Cortex of kidney (tissue), 1 donor: ENCODE results near the gene NIN.

Experiments
- DNase-seq: peaks from one replicate; lab custom pipeline; 2025; lab: John Stamatoyannopoulos, UW

The NIN gene

GRCh38 chr14:50792634-50793068 is 38.3 kb downstream of the NIN start:
- DNase-seq = no peak

- DNase-seq = no peak
These were observed 38.9 kb downstream of the NIN start for GRCh38 chr14:50792051-50792477.

- no peak for DNase-seq
These were observed 39.8 kb downstream of the NIN start for GRCh38 chr14:50791201-50791600.

- no peak for DNase-seq
These were observed 40.4 kb downstream of the NIN start for GRCh38 chr14:50790589-50790988.

- no peak for DNase-seq
These were observed 44.1 kb downstream of the NIN start for GRCh38 chr14:50786751-50787464.

- no peak for DNase-seq
These were observed 45.4 kb downstream of the NIN start for GRCh38 chr14:50785457-50786063.

- DNase-seq = no peak
These were observed 46.1 kb downstream of the NIN start for GRCh38 chr14:50784683-50785456.

- DNase-seq = no peak
These were observed 47.4 kb downstream of the NIN start for GRCh38 chr14:50783563-50783962.

- no peak for DNase-seq
These were observed 50.6 kb downstream of the NIN start for GRCh38 chr14:50780393-50780792.

GRCh38 chr14:50778721-50779483 is 52.1 kb downstream of the NIN start:
- DNase-seq = no peak

- no peak for DNase-seq
These were observed 54.4 kb downstream of the NIN start for GRCh38 chr14:50776522-50776921.

- no peak for DNase-seq
These were observed 55.6 kb downstream of the NIN start for GRCh38 chr14:50775357-50775756.

- no peak for DNase-seq
These were observed 56.3 kb downstream of the NIN start for GRCh38 chr14:50774542-50775267.

GRCh38 chr14:50773632-50774541 is 57.1 kb downstream of the NIN start:
- DNase-seq = no peak

- no peak for DNase-seq
These were observed 58.5 kb downstream of the NIN start for GRCh38 chr14:50772412-50772811.

- no peak for DNase-seq
These were observed 60.4 kb downstream of the NIN start for GRCh38 chr14:50770586-50770985.

GRCh38 chr14:50769863-50770500 is 61.0 kb downstream of the NIN start:
- no peak for DNase-seq

- DNase-seq = no peak
These were observed 62.3 kb downstream of the NIN start for GRCh38 chr14:50768680-50769079.

GRCh38 chr14:50766338-50766886 is 64.5 kb downstream of the NIN start:
- no peak for DNase-seq
